Epithelial cell of alveolus of lung (primary cell): ENCODE measurements around the gene MPO. TPM values are rescaled to one million over a fixed set of nuclear protein-coding genes. Genes with fewer than 3 reads are reported as not detected.

Experiments
- total RNA-seq: library from RNA; depleted of rRNA; stranded (reverse); fragments of >200 nt; gene quantifications from 2 replicates; pipeline ENCODE4 v1.2.1, GENCODE V29; 2015

MPO gene, protein sequence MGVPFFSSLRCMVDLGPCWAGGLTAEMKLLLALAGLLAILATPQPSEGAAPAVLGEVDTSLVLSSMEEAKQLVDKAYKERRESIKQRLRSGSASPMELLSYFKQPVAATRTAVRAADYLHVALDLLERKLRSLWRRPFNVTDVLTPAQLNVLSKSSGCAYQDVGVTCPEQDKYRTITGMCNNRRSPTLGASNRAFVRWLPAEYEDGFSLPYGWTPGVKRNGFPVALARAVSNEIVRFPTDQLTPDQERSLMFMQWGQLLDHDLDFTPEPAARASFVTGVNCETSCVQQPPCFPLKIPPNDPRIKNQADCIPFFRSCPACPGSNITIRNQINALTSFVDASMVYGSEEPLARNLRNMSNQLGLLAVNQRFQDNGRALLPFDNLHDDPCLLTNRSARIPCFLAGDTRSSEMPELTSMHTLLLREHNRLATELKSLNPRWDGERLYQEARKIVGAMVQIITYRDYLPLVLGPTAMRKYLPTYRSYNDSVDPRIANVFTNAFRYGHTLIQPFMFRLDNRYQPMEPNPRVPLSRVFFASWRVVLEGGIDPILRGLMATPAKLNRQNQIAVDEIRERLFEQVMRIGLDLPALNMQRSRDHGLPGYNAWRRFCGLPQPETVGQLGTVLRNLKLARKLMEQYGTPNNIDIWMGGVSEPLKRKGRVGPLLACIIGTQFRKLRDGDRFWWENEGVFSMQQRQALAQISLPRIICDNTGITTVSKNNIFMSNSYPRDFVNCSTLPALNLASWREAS
- total RNA-seq: under 0.01 and 0.08 TPM in 2 replicates

DNA sequence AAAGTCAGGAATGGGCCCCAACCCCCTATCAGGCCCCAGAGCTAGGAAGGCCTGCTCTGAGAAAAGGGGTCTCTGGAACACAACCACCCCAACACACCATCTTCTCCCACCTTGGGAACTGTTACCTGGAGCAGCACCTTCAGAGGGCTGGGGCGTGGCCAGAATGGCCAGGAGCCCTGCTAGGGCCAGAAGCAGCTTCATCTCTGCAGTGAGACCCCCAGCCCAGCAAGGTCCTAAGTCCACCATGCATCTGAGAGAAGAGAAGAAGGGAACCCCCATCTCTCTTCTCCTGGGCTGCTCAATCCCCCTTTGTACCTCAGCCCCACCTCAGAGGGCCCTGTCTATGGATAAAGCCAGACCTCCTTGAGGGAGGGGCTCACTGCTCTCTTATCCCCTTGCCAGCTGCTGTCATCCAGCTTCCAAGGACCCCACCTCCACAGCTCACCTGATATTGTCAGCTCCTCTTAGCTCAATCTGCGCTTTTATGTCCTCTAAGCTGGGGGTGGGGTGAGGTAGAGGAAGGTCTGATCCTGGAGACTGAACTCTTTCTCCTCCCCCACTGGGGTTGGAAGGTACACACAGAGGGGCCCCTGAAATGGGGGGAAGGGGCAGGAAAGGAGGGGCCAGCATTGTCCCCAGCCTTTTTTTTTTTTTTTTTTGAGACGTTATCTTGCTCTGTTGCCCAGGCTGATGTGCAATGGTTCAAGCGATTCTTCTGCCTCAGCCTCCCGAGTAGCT lies at the start of gene MPO:
TSS of gene MPO (minus strand) at position 456 of the 738 bp plus-strand sequence. CDS start at position 279, 177 bp downstream.

DNA sequence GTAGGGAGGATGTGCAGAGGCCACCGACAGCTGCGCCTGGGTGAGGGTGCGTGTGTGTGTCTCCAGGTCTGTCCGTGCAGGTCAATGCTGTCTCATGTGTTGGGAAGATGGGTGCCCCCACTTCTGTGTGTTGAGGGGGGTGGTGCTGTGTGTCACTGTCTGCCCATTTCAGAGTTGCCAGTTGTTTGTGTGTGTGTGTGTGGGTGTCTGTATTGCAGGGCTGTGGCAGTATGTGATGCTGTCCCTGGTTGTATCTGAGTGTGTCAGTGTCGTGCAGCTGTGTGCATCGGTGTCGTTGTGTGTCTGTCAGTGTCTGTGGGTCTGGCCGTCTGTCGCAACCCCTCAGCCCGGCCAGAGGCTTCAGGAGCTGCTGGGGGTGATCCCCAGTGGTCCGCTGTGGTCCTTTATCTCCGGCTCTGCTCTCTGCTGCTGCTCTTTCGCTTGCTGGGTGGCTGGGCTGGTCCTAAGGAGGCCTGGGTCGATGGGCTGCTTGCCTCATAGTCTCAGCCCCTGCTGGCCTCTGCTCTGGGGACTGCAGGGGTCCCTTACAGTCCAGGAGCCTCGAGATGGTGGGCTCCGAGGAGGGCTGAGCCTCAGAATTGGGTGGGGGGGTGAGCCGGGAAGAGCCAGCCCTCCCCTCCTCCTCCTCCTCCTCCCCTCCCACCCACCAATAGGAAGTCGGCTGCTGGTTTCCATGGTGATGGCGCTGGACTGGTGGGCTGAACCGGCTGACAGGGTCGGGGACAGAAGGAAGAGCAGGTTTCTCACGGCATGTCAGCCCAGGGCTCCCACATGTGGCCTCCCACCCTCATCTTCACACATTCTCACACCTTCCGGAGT lies 47.7 kb upstream of the MPO start, which contains the start of gene TSPOAP1:
TSS of gene TSPOAP1 (minus strand) at position 601 of the 840 bp plus-strand sequence. CDS start 875 bp downstream, outside the sequence.

GRCh38 chr17:58238147-58238634 lies 42.5 kb downstream of the MPO start, which contains the start of gene LPO:
TSS of gene LPO (plus strand) at chr17:58238584. CDS start at chr17:58242980, 4,396 bp downstream.

Other genes with a start within 250 kb of the MPO start
- gene DYNLL2, start 197.5 kb downstream of the MPO start, total RNA-seq: 8.7 and 10.9 TPM in 2 replicates
- 0.32 TPM in 1 of 2 replicates, not detected in the other for gene OR4D1, start 132.6 kb downstream of the MPO start, total RNA-seq
- not detected in 2 replicates for gene OR4D2, start 114.0 kb downstream of the MPO start, total RNA-seq
- gene EPX, start 88.2 kb downstream of the MPO start, total RNA-seq: not detected in 2 replicates
- 6.8 and 8.1 TPM in 2 replicates for gene MKS1, start 61.7 kb downstream of the MPO start, total RNA-seq
- not detected in 2 replicates for gene LPO, start 42.4 kb downstream of the MPO start, total RNA-seq
- gene TSPOAP1, start 47.9 kb upstream of the MPO start, total RNA-seq: 0.65 and 3.2 TPM in 2 replicates
- gene SUPT4H1, start 71.3 kb upstream of the MPO start, total RNA-seq: 46.0 and 57.6 TPM in 2 replicates
- gene RNF43, start 136.6 kb upstream of the MPO start, total RNA-seq: 0.13 and 0.16 TPM in 2 replicates
- not detected in 2 replicates for gene HSF5, start 207.5 kb upstream of the MPO start, total RNA-seq
- 30.0 and 31.9 TPM in 2 replicates for gene MTMR4, start 233.7 kb upstream of the MPO start, total RNA-seq